H1 (cell line): ENCODE measurements around the gene CCDC198. TPM values are rescaled to one million over a fixed set of nuclear protein-coding genes. Genes with fewer than 3 reads are reported as not detected.

Experiments
- CTCF ChIA-PET: fragments of 300-600 bp; sonication (Branson Sonifier 250); formaldehyde crosslinking; loops from one replicate; lab custom pipeline; 2021; ENCODE audit not compliant: partially characterized antibody; lab: Charles Lee
- POLR2A ChIA-PET: fragments of 300-600 bp; sonication (Branson Sonifier 250); formaldehyde crosslinking; loops from one replicate; lab custom pipeline; 2021; ENCODE audit warnings: inconsistent platforms; ENCODE audit not compliant: partially characterized antibody; lab: Charles Lee
- DNase-seq, 2 experiments: peaks; one replicate each; pipeline versions ENCODE4 v3.0.0 to v3.0.0-alpha.2; 2010 to 2022; ENCODE audit warnings: low spot score in 2 of 2, low read depth in 1 of 2, mixed read lengths in 1 of 2
- FAIRE-seq: peaks from 2 replicates; lab custom pipeline; 2011; peaks lifted over from hg19 to GRCh38; lab: Jason Lieb, UNC
- H2AFZ ChIP-seq: 2 replicates; pipeline ENCODE4 v1.8.1; 2012; ENCODE audit warnings: low read length, inconsistent platforms
- H2AK5ac ChIP-seq: 2 replicates; pipeline ENCODE4 v1.6.1; 2013; ENCODE audit warnings: low read depth, low read length
- H2BK120ac ChIP-seq: replicated peaks from 2 replicates; pipeline ENCODE3; 2013; ENCODE audit warnings: low read depth, low read length, inconsistent platforms
- H2BK12ac ChIP-seq: 2 replicates; pipeline ENCODE4 v1.6.1; 2013; ENCODE audit warnings: low read depth, low read length
- H2BK15ac ChIP-seq: 2 replicates; pipeline ENCODE4 v1.6.1; 2013; ENCODE audit warnings: low read length
- H2BK20ac ChIP-seq: 2 replicates; pipeline ENCODE4 v1.6.1; 2013; ENCODE audit warnings: low read length
- H2BK5ac ChIP-seq: 2 replicates; pipeline ENCODE4 v1.6.1; 2013; ENCODE audit warnings: low read depth, low read length
- H3K14ac ChIP-seq: 2 replicates; pipeline ENCODE4 v1.6.1; 2013; ENCODE audit warnings: inconsistent platforms; ENCODE audit not compliant: insufficient read length
- H3K18ac ChIP-seq: 2 replicates; pipeline ENCODE4 v1.6.1; 2013; ENCODE audit warnings: low read length; ENCODE audit errors: extremely low read depth
- H3K23ac ChIP-seq: 2 replicates; pipeline ENCODE4 v1.6.1; 2013; ENCODE audit warnings: inconsistent platforms; ENCODE audit not compliant: insufficient read length
- H3K23me2 ChIP-seq: 2 replicates; pipeline ENCODE4 v1.6.1; 2013; ENCODE audit warnings: low read depth, low read length
- H3K27ac ChIP-seq: 2 replicates; pipeline ENCODE4 v1.6.1; 2011; ENCODE audit warnings: low read depth, low read length, inconsistent platforms
- H3K27me3 ChIP-seq, 4 experiments: replicated peaks in 1 of 4; 1 replicate in 1 of 4; 2 replicates in 3 of 4; pipeline versions ENCODE4 v1.6.1 to v1.8.1; 2011 to 2013; ENCODE audit warnings: low read length in 3 of 4, mild to moderate bottlenecking in 3 of 4, inconsistent platforms in 2 of 4, mixed read lengths in 2 of 4, moderate library complexity in 1 of 4; ENCODE audit not compliant: control insufficient read depth in 3 of 4, insufficient read depth in 3 of 4; ENCODE audit errors: extremely low read depth in 1 of 4
- H3K36me3 ChIP-seq, 4 experiments: 2 replicates each; pipeline versions ENCODE4 v1.6.1 to v1.8.1; 2011 to 2013; ENCODE audit warnings: mild to moderate bottlenecking in 4 of 4, low read length in 3 of 4, moderate library complexity in 2 of 4, control low read depth in 1 of 4, inconsistent platforms in 1 of 4; ENCODE audit not compliant: insufficient read depth in 4 of 4, control insufficient read depth in 2 of 4
- H3K4ac ChIP-seq: replicated peaks from 2 replicates; pipeline ENCODE3; 2013; ENCODE audit warnings: low read length, low read depth, mixed read lengths, inconsistent platforms; ENCODE audit not compliant: insufficient read length
- H3K4me1 ChIP-seq, 4 experiments: replicated peaks in 1 of 4; 1 replicate in 1 of 4; 2 replicates in 3 of 4; pipeline versions ENCODE4 v1.6.1 to v1.8.1; 2011 to 2013; ENCODE audit warnings: low read length in 3 of 4, inconsistent platforms in 2 of 4, mixed read lengths in 1 of 4; ENCODE audit not compliant: insufficient read depth in 4 of 4, control insufficient read depth in 3 of 4
- H3K4me2 ChIP-seq, 2 experiments: 2 replicates each; pipeline versions ENCODE4 v1.6.1 to v1.8.1; 2011 to 2013; ENCODE audit warnings: low read depth in 2 of 2, low read length in 2 of 2, control low read depth in 1 of 2, inconsistent platforms in 1 of 2, mild to moderate bottlenecking in 1 of 2; ENCODE audit not compliant: insufficient read depth in 1 of 2
- H3K4me3 ChIP-seq, 4 experiments: fragments of 200-600, 300-600 bp in 1 of 4; sonication (generic), shearing (Covaris generic), sonication (Bioruptor Twin) in 1 of 4; 2 replicates each; pipeline versions ENCODE4 v1.5.1 to v1.8.1; 2011 to 2016; ENCODE audit warnings: low read length in 4 of 4, low read depth in 3 of 4, control low read depth in 2 of 4, inconsistent platforms in 2 of 4, mild to moderate bottlenecking in 2 of 4, mixed read lengths in 1 of 4, moderate library complexity in 1 of 4; ENCODE audit not compliant: insufficient read depth in 2 of 4; ENCODE audit errors: extremely low read depth in 1 of 4
- H3K56ac ChIP-seq: replicated peaks from 2 replicates; pipeline ENCODE3; 2013; ENCODE audit warnings: low read depth, mild to moderate bottlenecking, mixed read lengths, low read length, inconsistent platforms; ENCODE audit not compliant: insufficient read length
- H3K79me1 ChIP-seq: 2 replicates; pipeline ENCODE4 v1.6.1; 2013; ENCODE audit warnings: low read depth, low read length, control low read depth
- H3K79me2 ChIP-seq, 2 experiments: 2 replicates each; pipeline versions ENCODE4 v1.6.1 to v1.8.1; 2012 to 2013; ENCODE audit warnings: low read length in 2 of 2, mild to moderate bottlenecking in 2 of 2, inconsistent platforms in 1 of 2; ENCODE audit not compliant: insufficient read depth in 2 of 2, control insufficient read depth in 1 of 2
- H3K9ac ChIP-seq, 4 experiments: replicated peaks in 1 of 4; 1 replicate in 1 of 4; 2 replicates in 3 of 4; pipeline versions ENCODE4 v1.6.1 to v1.8.1; 2011 to 2013; ENCODE audit warnings: low read depth in 3 of 4, low read length in 3 of 4, control low read depth in 2 of 4, mild to moderate bottlenecking in 2 of 4, moderate library complexity in 2 of 4, inconsistent platforms in 1 of 4; ENCODE audit errors: extremely low read depth in 1 of 4
- H3K9me3 ChIP-seq, 2 experiments: 2 replicates each; pipeline versions ENCODE4 v1.6.1 to v1.8.1; 2012 to 2013; ENCODE audit warnings: mild to moderate bottlenecking in 2 of 2, moderate library complexity in 2 of 2, control low read depth in 1 of 2, inconsistent platforms in 1 of 2, low read depth in 1 of 2, low read length in 1 of 2, mixed read lengths in 1 of 2; ENCODE audit not compliant: insufficient read depth in 2 of 2
- H4K20me1 ChIP-seq, 2 experiments: replicated peaks in 1 of 2; 2 replicates each; pipeline versions ENCODE3 to v1.8.1; 2011 to 2013; ENCODE audit warnings: inconsistent platforms in 2 of 2, low read length in 2 of 2, mild to moderate bottlenecking in 1 of 2; ENCODE audit not compliant: insufficient read depth in 2 of 2, control insufficient read depth in 1 of 2
- H4K5ac ChIP-seq: 2 replicates; pipeline ENCODE4 v1.6.1; 2013; ENCODE audit warnings: low read length, low read depth, mixed read lengths, inconsistent platforms; ENCODE audit not compliant: insufficient read length
- H4K8ac ChIP-seq: 2 replicates; pipeline ENCODE4 v1.8.0; 2013; ENCODE audit warnings: mild to moderate bottlenecking, moderate library complexity, low read length, inconsistent platforms; ENCODE audit not compliant: insufficient read depth; ENCODE audit errors: extremely low read depth
- H4K91ac ChIP-seq: replicated peaks from 2 replicates; pipeline ENCODE3; 2013; ENCODE audit warnings: low read length, mixed read lengths, inconsistent platforms; ENCODE audit not compliant: insufficient read length
- ATF2 ChIP-seq: IDR thresholded peaks from 2 replicates; pipeline ENCODE4 v1.6.1; 2012; ENCODE audit warnings: low read length, inconsistent platforms
- ATF3 ChIP-seq: IDR thresholded peaks from 2 replicates; pipeline ENCODE4 v1.6.1; 2011; ENCODE audit warnings: low read depth, mild to moderate bottlenecking, low read length; ENCODE audit not compliant: insufficient read depth
- BACH1 ChIP-seq: IDR thresholded peaks from 2 replicates; pipeline ENCODE4 v1.6.1; 2012; ENCODE audit warnings: low read length, improper control_type of control experiment
- BRCA1 ChIP-seq: IDR thresholded peaks from 2 replicates; pipeline ENCODE4 v1.6.1; 2012; ENCODE audit warnings: low read depth, low read length, improper control_type of control experiment
- CHD2 ChIP-seq: IDR thresholded peaks from 2 replicates; pipeline ENCODE4 v1.6.1; 2012; ENCODE audit warnings: low read length, improper control_type of control experiment
- CTBP2 ChIP-seq: IDR thresholded peaks from 2 replicates; pipeline ENCODE4 v1.7.0; 2011; ENCODE audit warnings: borderline replicate concordance, mild to moderate bottlenecking, moderate library complexity, mixed read lengths, low read length; ENCODE audit not compliant: insufficient read depth, insufficient read length
- RAD21 ChIP-seq, 2 experiments: IDR thresholded peaks in 1 of 2; conservative IDR thresholded peaks in 1 of 2; 2 replicates each; pipeline ENCODE4 v1.6.1; 2011; ENCODE audit warnings: low read depth in 2 of 2, low read length in 2 of 2, improper control_type of control experiment in 1 of 2, inconsistent platforms in 1 of 2, mild to moderate bottlenecking in 1 of 2, moderate library complexity in 1 of 2
- SIRT6 ChIP-seq: IDR thresholded peaks from one replicate; pipeline ENCODE4 v1.7.1; 2012; ENCODE audit warnings: low read length, inconsistent platforms
- SP2 ChIP-seq: IDR thresholded peaks from 2 replicates; pipeline ENCODE4 v1.6.1; 2012; ENCODE audit warnings: mild to moderate bottlenecking, low read length, inconsistent platforms
- TAF7 ChIP-seq: optimal IDR thresholded peaks from 2 replicates; pipeline ENCODE3; 2011; ENCODE audit warnings: low read depth, mild to moderate bottlenecking, inconsistent platforms, low read length, moderate library complexity, borderline replicate concordance
- whole genome bisulfite sequencing, 2 experiments: shearing (Covaris generic) in 1 of 2; methylation state at CpG; one replicate each; pipeline versions ENCODE4 v1.1.6 to v1.1.7; 2013 to 2015; ENCODE audit warnings: low lambda C conversion rate in 2 of 2, mixed read lengths in 2 of 2, inconsistent platforms in 1 of 2, low coverage in 1 of 2, missing lambda C conversion rate in 1 of 2; ENCODE audit not compliant: insufficient replicate concordance in 2 of 2, insufficient coverage in 1 of 2, insufficient read length in 1 of 2; ENCODE audit errors: extremely low coverage in 1 of 2, missing lambda C conversion rate in 1 of 2; 5-methylcytosine and 5-hydroxymethylcytosine counted together
- polyA plus RNA-seq, 7 experiments: library from polyadenylated mRNA; depleted of rRNA in 3 of 7; stranded (reverse) in 5 of 7; unstranded in 2 of 7; fragments of >200 nt in 5 of 7; fragments of 200-250 nt in 2 of 7; gene quantifications; 1 replicate in 5 of 7; 2 replicates in 1 of 7; 4 replicates in 1 of 7; pipeline versions ENCODE4 v1.2.1 to v1.2.3, GENCODE V29; 2011 to 2013; ENCODE audit warnings: missing spikeins in 2 of 7, mixed read lengths in 2 of 7
- total RNA-seq: library from RNA; stranded (reverse); fragmentation: NEBNext Ultra II Directional; extraction: Animal tissue kit (Norgen Biotek cat#: 25700); gene quantifications from 2 replicates; pipeline ENCODE4 v1.2.1, GENCODE V29; 2021

CCDC198 gene
- total and polyA plus RNA-seq, 2 of the 8 experiments (the other 6 are each of a cell fraction or from before 2014, with no cell fraction given), result not detected

- no peak for FAIRE-seq
- no peak overlapping the region for H2BK5ac ChIP-seq
- no peak overlapping the region for H3K27ac ChIP-seq
- peaks cover 0 to 3% (median under 1%) of the 10 kb centered on the region in 4 experiments; a peak in 3 of 7 replicates for H3K4me1 ChIP-seq
- no peaks in the 10 kb centered on the region for H3K79me2 ChIP-seq
- no peaks in the 10 kb centered on the region for H3K79me1 ChIP-seq
- H4K91ac ChIP-seq, result no peak overlapping the region
- no peak overlapping the region for H3K4me3 ChIP-seq
- H2AK5ac ChIP-seq, result no peak overlapping the region
- H3K4me2 ChIP-seq, result no peak overlapping the region
- H3K56ac ChIP-seq, result no peak overlapping the region
- 0 out of 2 replicates have a peak overlapping the region, but pooled peaks have one; percentile 13 for H2BK20ac ChIP-seq
- no peaks in the 10 kb centered on the region for H4K20me1 ChIP-seq
- H3K36me3 ChIP-seq, result no peaks in the 10 kb centered on the region
- no peak overlapping the region for H3K14ac ChIP-seq
- no peak overlapping the region for H3K23ac ChIP-seq
- DNase-seq, result no peak
- H2BK12ac ChIP-seq, result peak overlapping the region; percentile 62; the same call in 1 of the 2 replicates
- no peaks in the 10 kb centered on the region for H3K27me3 ChIP-seq
- H3K9ac ChIP-seq, result no peak overlapping the region; a peak in 1 of 7 replicates
- H3K9me3 ChIP-seq, result no peaks in the 10 kb centered on the region
- no peak overlapping the region for H2BK15ac ChIP-seq
- H4K5ac ChIP-seq, result no peak overlapping the region
- H3K4ac ChIP-seq, result no peak overlapping the region
- 93% methylated on average over 8 of the region's 8 CpGs; no CpG with 5 or more reads in 1 of the 2 experiments for WGBS, 2 experiments
- ChIA-PET POLR2A (no interaction called here), CTCF (interaction anchor here (1.0 to 2.4 kb wide), 4 partner anchors 13 to 24 kb away, joined by 3 to 6 read pairs (median 4); no protein-coding TSS in a partner anchor)
- no peak overlapping the region for H3K18ac ChIP-seq
- H3K23me2 ChIP-seq, result no peaks in the 10 kb centered on the region; the same call in 1 of the 2 replicates
- H2BK120ac ChIP-seq, result no peak overlapping the region
- H4K8ac ChIP-seq, result no peak overlapping the region
- H2AFZ ChIP-seq, result no peak overlapping the region
- TF ChIP-seq BRCA1, result no peak
- no peak for TF ChIP-seq SP2
- TF ChIP-seq SIRT6, result no peak
- TF ChIP-seq ATF2, result no peak
- no peak for TF ChIP-seq CHD2
- no peak for TF ChIP-seq TAF7
- TF ChIP-seq BACH1, result no peak
- no peak for TF ChIP-seq ATF3
- TF ChIP-seq CTBP2, result no peak
- no peak for TF ChIP-seq RAD21 (IDR thresholded peaks at IDR 0.05 in 1 of 2, conservative IDR thresholded peaks at IDR 0.05 in 1 of 2; ENCODE audit: low read depth in 2 of 2, low read length in 2 of 2)
These were observed 9.1 kb upstream of the CCDC198 start for GRCh38 chr14:57502586-57503254.
